Measurements from ENCODE around the gene DENND6B.

Gene DENND6B

DNA sequence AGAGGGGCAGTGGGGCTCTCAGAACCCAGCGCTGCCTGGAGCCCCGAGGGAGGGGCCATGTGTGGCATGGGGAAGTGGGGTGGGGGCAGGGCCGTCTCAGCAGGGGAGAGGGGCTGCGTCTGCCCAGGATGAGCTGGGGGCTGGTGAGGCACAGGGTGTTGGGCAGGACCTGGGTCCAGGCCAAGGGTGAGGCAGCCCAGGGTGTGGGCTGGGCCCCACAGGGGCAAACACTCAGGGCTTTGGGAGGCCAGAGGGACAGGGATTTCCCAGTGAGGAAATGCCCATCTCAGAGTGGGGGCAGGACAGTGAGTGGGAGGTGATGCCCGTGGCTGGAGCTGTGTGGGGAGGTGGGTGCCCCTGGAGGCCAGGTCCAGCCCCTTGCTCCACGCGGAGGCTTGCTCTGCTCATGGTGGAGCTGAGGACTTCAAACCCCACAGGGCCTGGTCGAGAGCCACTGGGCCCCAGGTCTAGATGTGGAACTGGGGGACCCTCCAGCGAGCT, 24.7 kb downstream of the DENND6B start:
- no peak for DNase-seq

- DNase-seq, result no peak
Observed at GRCh38 chr22:50301581-50301991, 25.2 kb downstream of the DENND6B start.

DNA sequence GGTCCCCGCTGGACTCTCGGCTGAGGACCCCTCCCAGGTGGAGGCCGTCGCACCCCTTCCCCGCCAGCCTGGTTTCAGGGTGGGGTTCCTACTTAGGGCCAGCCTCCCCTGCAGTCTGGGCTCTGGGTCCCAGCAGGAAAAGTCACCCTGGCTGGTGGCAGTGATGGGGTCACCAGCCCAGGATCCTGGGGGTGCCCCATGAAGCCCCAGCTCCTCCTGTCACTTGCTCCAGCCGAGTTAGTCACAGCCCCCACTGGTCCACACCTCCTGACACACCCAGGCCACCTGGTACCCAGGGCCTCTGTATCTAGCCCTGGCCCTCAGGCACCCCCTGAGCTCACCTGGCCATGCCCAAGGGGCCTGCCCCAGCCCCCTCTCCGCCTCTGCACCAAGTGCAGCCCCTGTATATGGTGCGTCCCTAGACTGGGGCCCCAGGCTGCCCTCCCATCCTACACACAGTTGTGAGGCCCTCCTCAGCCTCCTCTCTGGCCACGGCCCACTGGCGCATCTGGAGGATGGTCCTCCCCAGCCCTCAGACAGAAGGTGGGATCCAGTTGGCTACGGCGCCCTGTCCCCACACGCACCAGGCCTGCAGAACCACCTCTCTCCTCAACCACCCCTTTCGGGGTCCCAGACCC, 26.1 kb downstream of the DENND6B start:
- DNase-seq, result no peak

GRCh38 chr22:50299785-50300619, 26.8 kb downstream of the DENND6B start:
- no peak for DNase-seq

- DNase-seq, result no peak
Observed at GRCh38 chr22:50298937-50299784, 27.7 kb downstream of the DENND6B start.

DNA sequence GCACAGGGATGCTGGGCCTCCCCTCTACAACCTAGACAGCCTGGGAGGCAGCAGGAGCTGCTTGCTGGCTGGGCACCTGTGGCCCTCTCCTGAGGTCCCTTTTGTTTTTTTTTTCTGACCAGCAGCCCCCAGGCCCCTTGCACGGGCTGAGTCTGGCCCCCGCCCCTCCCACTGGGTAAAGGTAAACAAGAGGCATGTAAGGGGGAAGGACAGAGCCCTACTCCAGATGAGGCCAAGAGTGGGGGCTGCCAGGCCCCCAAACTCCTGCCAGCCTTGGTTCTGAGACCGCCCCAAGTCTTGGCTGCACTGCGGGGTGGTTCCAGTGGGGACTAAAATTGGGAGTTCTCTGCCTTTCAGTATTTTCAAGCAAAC, 28.6 kb downstream of the DENND6B start:
- DNase-seq, result no peak

- no peak for DNase-seq
Observed at GRCh38 chr22:50297510-50298265, 29.1 kb downstream of the DENND6B start.

DNA sequence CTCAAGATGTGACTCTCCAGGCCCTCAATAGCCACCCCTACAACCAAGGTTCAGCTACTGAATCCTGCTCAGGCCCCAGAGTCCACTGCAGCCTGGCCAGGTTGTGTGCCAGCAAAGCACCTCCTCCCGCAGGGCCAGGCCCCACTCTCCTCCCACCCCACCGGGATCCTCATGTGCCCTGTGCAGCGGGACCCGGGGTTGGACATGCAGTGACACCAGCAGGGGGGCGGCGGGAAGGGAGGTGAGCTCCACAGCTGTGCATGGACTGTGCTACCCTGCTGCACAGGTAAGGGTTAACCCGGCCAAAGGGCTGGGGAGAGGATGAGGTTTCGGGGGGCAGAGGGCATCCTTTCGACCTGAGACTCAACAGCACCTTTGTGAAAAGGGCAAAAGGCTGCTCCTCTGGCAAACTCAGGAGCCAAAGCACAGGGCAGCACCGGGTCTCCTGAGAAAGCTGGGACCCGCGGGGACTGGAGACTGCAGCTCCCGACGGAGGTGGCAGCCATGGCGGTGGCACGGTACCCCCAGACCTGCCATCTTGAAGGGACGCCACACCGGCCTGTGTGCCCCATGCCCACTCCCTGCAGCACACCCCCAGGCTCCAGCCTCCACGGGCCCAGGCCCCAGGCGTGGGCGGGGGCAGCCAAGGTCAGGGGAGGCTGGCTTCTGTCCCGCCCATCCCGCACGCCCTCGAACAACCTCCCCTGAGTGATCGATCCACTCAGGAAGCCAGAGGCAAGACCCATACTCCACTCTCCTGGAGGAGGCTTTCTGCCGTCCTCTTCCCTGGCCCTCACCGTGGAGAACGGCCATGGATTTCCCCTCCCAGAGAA, 29.9 kb downstream of the DENND6B start:
- no peak for DNase-seq

DNA sequence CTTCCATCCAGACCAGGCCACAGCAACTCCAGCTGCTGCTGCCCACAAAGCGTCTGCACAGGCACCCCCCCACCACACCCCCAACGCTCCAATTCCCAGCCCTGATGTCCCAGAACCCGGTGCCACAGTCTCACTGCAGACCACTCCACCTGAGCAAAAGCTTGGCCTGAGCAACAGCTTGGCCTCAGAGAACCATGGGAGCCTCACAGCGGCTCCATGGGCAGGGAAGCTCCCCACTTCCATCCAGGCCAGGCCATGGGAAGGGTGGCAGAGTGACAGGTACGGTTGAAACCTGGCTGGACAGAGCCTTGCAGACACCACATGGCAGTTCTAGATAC, 32.5 kb downstream of the DENND6B start:
- no peak for DNase-seq

GRCh38 chr22:50293441-50294318, 33.1 kb downstream of the DENND6B start:
- DNase-seq, result no peak

GRCh38 chr22:50292643-50293440, 34.0 kb downstream of the DENND6B start:
- no peak for DNase-seq

DNA sequence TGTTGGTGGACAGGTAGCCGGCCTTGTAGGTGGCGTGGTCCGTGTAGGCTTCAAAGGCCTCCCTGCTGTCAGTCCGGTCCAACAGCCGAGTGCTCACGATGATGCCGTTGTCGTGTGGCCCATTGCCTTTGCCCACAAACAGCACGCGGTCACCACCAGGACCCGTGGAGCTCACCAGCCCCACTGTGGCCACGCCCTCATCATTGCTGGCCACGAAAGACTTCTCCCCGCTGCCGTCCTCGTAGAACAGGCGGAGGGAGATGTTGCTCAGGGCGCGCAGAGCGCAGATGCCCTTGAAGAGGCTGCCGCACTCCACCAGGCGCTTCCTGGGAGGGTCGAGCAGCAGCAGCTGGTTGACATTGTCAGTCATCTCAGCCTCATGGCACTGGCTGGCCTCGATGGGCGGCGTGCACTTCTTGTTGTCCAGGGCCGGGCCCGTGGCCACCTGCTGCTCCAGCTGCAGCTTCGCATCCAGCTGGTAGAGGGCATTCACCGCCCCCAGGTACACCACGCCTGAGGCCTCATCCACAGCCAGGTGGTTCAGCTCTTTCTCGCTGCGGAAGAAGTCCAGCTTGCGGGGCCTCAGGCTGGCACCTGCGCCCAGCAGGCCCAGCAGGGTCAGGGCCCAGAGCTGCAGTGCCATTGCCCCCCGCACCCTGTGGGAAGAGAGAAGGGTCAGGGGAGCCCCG, 36.7 kb downstream of the DENND6B start:
- DNase-seq, result peak; percentile 63

DNA sequence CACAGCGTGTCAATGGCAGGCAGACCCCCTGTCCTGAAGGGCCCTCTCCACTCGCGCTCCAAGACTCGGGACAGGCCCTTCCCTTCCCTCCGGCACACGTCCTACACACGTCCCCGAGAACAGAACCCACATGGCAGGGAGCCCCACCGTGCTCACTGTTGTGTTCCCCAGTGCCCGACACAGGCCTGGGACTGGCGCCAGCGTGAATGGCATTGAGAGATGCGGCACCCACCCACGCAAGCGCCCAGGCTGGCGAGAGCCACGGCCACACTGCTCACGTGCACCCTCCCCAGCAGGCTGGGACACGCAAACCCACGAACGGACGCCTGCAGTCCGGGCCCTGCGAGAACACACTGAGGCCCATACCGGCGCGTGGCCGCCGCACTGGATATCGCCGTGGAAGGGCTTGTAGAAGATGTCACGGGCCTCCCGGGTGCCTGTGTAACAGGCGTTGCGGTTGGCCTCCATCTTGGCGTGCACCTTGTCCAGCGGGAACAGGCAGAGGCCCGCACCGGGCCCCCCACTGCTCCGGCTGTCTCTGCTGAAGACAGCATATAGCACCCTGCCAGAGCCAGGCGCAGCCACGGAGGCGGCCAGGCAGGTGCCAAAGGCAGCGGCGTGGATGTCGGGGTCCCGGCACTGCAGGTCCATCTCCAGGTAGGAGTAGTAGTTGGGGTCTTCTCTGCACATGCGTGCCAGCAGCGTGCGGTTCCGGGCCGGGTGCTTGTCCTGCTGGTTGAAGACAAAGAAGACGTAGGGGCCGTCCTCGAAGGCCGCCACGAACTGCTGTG, 37.5 kb downstream of the DENND6B start:
- no peak for DNase-seq

DNA sequence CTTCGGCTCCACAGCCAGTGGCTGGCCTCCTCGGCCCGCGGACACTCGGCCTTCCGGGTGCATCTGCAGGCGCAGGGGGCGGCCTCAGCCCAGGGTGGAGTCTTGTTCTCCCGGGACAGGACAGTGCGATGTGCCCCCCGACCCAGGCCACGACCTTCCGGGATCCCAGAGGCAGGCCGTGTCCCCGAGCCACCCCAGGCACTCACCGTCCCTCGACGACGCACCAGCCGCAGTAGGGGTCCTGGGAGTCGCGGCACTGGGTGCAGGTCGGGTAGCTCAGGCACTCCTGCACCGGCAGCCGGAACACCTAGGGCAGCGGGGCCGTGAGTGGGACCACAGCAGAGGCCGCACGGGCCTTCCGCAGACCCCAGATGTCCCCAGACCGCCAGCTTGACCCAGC, 39.1 kb downstream of the DENND6B start:
- no peak for DNase-seq

DNA sequence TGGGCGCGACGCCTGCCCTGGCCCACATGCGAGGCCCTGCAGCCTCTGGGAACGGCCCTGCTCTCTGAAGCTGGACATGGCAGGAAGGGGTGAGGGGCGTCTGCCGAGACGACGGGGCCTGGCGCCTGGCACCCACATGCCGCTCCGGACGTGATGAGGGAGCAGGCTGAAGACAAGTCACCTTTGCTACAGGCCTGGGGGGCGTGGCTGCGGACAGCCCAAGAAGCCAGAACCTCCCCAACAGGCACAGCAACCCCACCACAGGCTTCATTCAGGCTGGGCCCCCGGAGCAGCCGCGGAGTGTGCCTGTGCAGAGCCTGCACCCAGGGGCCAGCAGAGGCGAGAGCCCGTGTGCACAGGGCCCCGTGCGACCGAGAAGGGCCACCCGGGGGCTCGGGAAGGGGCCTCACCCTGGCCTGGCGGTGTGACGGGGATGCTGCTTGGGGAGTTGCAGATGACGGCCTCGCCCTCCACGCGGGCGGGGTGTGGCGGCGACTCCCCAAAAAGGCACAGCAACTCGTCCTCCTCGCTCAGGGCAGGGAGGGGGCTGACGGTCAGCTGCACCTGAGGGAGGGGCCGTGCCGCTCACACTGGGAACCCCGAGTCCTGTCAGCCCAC, 40.0 kb downstream of the DENND6B start:
- DNase-seq, result no peak

DNA sequence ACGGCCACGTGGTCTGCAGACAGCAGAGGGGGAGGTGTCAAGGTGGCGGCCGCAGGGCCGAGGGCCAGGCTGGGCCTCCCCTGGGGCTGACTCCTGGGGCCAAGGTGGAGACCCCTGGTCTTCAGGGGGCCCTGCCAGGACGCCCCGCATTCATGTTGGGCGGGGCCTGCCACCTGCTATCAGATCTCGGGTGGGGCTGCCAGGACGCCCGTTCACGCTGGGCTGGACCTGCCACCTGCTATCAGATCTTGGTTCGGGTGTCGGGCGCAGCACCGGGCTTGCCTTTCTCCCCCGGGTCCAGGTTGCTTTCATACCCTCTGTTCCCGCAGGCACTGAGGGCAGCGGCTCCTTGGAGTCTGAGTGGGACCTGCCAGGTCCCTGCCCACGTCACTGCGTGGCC, 40.5 kb downstream of the DENND6B start:
- no peak for DNase-seq

- DNase-seq, result no peak
Observed at GRCh38 chr22:50285568-50286229, 41.1 kb downstream of the DENND6B start.
